HG02884 (cell line): Measurements from ENCODE around the gene SIRT2.
"Not testable (repeated sequence)": the region's sequence is repeated elsewhere in the genome, so short reads cannot be mapped to it uniquely, and the experiment has no call there.

Source experiments
- ATAC-seq: cut with Tn5 transposase; IDR thresholded peaks from one replicate; pipeline ENCODE4 v1.9.1; 2021; ENCODE audit warnings: mild to moderate bottlenecking, moderate library complexity; ENCODE audit not compliant: unreplicated experiment

Gene SIRT2

DNA sequence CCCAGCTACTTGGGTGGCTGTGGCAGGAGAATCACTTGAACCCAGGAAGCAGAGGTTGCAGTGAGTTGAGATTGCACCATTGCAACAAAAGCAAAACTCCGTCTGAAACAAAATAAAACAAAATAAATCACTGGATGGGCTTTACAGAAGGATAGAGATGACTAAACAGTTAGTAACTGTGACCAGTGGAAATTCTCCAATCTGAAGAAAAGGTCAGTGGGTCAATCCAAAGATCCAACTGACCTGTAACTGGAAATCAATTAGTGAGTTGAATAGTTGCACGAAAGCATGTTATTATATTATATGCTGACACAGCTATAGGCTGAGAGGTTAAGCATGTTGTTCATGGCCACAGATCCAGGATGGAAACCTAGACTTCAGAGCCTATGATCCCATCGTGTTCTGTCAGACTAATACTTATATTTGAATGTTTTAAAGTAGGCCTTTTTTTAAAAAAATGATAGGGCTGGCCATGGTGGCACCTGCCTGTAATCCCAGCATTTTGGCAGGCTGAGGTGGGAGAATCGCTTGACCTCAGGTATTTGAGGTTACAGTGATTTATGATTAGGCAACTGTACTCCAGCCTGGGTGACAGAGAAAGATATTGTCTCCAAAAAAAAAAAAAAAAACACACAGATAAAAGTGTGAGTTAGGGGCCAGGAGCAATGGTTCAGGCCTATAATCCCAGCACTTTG is 69.2 kb downstream of the SIRT2 start:
- no peak for ATAC-seq

DNA sequence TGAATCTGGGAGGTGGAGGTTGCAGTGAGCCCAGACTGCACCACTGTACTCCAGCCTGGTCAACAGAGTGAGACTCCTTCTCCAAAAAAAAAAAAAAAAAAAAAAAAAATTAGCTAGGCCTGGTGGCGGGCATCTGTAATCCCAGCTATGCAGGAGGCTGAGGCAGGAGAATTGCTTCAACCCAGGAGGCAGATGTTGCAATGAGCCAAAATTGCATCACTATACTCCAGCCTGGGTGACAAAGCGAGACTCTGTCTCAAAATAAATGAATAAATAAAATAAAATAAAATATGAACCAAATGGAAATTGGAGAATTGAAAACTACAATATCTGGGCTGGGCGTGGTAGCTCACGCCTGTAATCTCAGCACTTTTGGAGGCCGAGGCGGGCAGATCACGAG is 70.2 kb downstream of the SIRT2 start:
- not testable (repeated sequence) for ATAC-seq
